Dedifferentiated amniotic fluid mesenchymal stem cell (primary cell): ENCODE measurements around the gene NFATC4.
"Not testable (repeated sequence)": the region's sequence is repeated elsewhere in the genome, so short reads cannot be mapped to it uniquely, and the experiment has no call there.

Experiments used
- DNase-seq: peaks from one replicate; pipeline ENCODE4 v3.0.0-alpha.2; 2016; ENCODE audit errors: extremely low spot score

NFATC4 gene

GRCh38 chr14:24387579-24387978 is 19.6 kb downstream of the NFATC4 start:
- DNase-seq = not testable (repeated sequence)

GRCh38 chr14:24388474-24389179 is 20.6 kb downstream of the NFATC4 start:
- no peak for DNase-seq

GRCh38 chr14:24389226-24389848 is 21.4 kb downstream of the NFATC4 start:
- DNase-seq = no peak

GRCh38 chr14:24390701-24391468 is 22.9 kb downstream of the NFATC4 start:
- DNase-seq = no peak

GRCh38 chr14:24392325-24393091 is 24.5 kb downstream of the NFATC4 start:
- no peak for DNase-seq

GRCh38 chr14:24394275-24394674 is 26.3 kb downstream of the NFATC4 start:
- no peak for DNase-seq

GRCh38 chr14:24395609-24396582 is 27.9 kb downstream of the NFATC4 start:
- no peak for DNase-seq

- DNase-seq = no peak
These were observed 29.8 kb downstream of the NFATC4 start for GRCh38 chr14:24397639-24398292.

GRCh38 chr14:24398293-24398652 is 30.3 kb downstream of the NFATC4 start:
- no peak for DNase-seq

- no peak for DNase-seq
These were observed 30.9 kb downstream of the NFATC4 start, which contains the start of gene NYNRIN for GRCh38 chr14:24398653-24399446. NYNRIN (plus strand) TSS chr14:24399003; CDS start chr14:24399247, 244 bp downstream.

GRCh38 chr14:24399447-24399822 is 31.5 kb downstream of the NFATC4 start:
- DNase-seq = no peak

- DNase-seq = no peak
These were observed 32.2 kb downstream of the NFATC4 start for GRCh38 chr14:24399999-24400718.

GRCh38 chr14:24401810-24402702 is 34.1 kb downstream of the NFATC4 start:
- no peak for DNase-seq

GRCh38 chr14:24403294-24403998 is 35.5 kb downstream of the NFATC4 start:
- DNase-seq = peak; percentile 19

GRCh38 chr14:24404814-24405213 is 36.8 kb downstream of the NFATC4 start:
- DNase-seq = no peak

GRCh38 chr14:24406416-24406815 is 38.4 kb downstream of the NFATC4 start:
- DNase-seq = no peak
